Measurements from ENCODE around the gene COL15A1.

Gene COL15A1

DNA sequence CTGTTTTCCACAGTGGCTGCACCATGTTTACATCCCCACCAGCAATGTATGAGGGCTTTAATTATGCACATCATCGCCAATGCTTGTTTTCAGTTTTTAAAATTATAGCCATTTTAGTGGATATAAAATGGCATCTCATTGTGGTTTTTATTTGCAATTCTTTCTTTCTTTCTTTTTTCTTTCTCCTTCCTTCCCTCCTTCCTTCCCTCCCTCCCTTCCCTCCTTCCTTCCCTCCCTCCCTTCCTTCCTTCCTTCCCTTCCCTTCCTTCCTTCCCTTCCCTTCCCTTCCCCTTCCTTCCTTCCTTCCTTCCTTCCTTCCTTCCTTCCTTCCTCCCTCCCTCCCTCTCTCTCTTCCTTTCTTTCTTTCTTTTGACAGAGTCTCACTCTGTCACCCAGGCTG, 6.6 kb downstream of the COL15A1 start:
- no peak for DNase-seq

DNA sequence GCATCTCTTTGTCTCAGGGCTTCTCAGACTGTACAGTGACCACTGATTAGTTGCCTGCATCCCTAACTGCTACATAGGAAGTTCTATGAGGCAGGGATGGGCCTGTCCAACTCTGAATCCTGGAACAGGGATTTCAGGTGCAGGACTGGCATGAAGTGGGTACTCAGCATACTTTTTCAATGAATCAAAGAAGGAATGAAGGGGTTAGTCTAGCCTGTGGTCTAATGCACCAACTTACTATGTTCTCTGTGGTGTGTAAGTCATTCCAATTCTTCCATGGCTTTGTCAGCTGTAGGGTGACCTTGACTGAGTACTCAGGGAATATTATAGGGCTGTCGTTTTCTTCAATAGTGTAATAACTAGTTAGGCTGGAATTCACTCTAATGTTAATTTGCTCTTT, 8.3 kb downstream of the COL15A1 start:
- DNase-seq: no peak

DNA sequence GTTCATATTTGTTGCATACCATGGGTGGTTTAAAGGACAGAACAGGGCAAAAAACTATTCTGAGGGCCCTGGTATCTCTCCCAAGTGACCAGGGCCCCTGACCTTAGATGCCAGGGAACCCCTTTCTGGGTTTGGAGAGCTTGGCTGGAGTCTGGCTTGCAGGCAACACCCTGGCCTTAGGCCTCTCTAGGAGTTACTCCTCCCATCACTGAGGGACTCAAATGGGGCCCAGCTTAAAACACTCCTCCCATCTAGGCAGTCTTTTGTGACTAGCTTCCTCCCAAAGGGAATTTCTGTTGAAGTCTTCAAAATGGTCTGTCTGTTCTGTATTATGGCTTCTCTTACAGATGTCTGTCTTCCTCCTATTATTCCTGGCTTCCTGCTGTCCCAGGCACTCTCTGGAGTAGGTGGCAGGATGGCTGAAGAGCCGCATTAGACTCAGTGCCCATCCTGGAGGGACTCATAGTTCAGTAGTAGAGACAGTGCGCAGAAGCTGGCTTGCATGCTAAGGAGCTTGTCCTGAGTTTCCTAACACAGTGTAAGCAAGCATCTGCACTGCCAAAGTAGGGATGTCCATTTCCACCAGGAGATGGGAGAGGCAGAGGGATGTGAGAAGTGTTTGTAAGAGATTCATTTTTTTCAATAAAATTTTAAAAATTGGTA, 10.0 kb downstream of the COL15A1 start:
- no peak for DNase-seq

- no peak for DNase-seq
Observed at GRCh38 chr9:98954244-98954610, 10.5 kb downstream of the COL15A1 start.

DNA sequence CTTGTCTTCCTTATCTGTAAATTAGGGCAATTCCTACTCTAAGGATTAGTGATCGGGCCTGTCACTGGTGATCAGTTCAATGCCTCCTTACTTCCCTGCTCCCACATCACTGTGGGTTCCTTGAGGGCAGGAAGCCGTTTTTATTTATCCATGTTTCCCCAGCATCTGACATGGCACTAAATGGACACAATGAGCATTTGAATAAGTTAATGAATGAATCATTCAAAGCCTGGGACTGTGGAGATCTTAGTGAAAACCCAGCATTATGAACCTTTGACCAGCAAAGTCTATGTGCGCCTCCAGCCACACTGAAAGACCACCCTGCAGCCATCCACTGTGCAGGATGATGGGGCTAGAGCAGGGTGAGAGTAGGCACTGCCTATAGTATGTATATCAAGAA, 11.6 kb downstream of the COL15A1 start:
- DNase-seq: no peak

DNA sequence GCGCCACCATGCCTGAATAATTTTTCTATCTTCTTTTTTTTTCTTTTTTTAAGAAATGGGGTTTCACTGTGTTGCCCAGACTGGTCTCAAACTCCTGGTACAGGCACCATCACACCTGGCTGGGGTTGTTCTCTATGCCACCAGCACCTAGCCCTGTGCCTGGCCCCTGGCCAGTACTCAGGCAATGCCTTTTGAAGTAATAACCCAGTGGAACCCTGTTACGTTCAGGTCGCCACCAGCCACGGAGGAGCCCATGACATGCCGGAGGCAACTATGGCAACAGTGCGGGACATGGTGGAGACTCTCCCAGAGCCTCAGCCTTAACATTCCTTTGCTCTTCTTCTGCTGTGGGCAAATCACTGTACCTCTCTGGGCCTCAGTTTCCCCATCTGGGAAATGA, 14.1 kb downstream of the COL15A1 start:
- no peak for DNase-seq

GRCh38 chr9:98958271-98958984, 14.7 kb downstream of the COL15A1 start:
- no peak for DNase-seq

DNA sequence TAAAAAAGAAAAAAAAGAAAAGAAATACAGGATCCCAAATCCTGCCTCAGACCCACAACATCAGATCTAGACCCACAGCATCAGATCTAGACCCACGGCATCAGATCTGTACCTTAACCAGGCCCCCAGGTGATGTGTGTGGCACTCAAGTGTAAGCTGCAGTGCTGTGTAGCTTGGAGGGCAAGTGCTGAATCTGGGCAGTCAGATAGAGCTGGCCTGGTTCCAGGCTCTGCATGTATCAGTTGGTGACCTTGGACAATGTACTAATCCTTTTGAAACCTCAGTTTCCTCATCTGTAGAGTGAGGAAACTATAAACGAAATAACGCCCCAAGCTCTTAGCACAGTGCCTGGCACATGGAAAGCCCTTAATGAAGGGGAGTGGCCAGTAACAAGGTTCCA, 16.7 kb downstream of the COL15A1 start:
- no peak for DNase-seq

DNA sequence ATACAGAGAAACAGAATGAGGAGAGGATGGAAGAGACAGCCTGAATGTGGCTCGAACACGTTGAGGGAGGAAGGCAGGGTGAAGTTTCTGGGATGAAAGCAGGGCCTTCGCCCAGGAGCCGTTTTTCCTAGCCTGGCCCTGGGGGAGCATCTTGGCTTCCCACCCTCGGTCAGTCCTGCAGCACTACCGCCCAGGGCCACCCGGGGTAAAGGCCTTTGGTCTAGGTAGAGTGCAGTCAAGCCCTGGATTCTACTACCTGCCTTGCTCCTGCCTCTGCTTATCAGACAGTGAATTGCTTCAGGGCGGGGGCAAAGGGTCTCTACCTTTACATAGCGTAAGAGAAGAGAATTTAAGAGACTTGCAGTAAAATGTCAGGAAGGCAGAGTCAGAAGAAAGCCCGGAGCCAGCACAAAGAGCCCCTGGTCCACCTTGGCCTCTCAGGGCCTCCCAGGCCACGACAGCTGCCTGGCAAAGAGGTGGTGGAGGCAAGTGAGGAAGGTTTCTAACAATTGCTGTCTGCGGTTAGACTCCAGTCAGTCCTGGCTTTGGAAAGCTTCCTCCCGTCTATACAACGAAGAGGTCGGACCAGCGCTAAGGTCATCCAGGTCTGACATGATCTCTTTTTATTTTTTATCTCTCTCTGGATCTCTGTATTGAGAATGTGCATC, 17.9 kb downstream of the COL15A1 start:
- DNase-seq: no peak

DNA sequence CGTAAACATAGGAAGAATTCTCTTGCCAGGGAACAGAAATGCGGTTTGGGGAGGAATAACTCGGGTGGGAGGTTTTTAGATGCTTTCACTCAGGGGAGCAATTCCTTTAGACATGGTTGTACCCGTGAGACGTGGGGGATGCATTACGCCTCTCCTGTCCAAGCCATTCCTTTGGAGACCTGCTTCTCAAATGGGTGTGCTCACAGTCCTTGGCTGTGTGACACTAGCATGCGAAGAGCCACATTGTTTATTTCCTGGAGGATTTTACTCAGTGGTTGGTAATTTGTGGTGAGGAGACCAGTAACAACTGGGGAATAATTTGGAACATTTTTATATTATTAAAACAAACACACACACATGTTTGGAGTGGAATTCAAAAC, 18.5 kb downstream of the COL15A1 start:
- no peak for DNase-seq

DNA sequence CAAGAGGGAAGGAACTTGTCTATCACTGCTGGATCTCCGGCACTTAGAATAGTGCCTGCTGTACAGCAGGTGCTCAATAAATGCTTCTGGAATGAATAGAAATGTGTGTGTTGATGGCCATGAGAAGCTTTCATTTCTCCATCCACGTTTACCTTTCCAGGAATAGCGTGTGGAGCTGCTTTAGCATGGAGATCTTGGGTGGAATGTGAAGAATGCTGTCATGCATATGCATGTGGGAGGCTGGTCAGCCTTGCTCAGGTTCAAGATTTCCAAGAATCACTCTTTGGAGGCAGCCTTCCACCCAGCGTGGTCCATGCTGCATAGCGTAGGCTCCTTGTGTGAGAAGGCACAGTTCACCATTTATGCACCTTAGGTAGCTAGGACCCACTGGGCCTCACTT, 19.2 kb downstream of the COL15A1 start:
- no peak for DNase-seq

- no peak for DNase-seq
Observed at GRCh38 chr9:98964201-98964600, 20.5 kb downstream of the COL15A1 start.

- DNase-seq: no peak
Observed at GRCh38 chr9:98964911-98965336, 21.2 kb downstream of the COL15A1 start.

- no peak for DNase-seq
Observed at GRCh38 chr9:98966676-98967075, 23.0 kb downstream of the COL15A1 start.

DNA sequence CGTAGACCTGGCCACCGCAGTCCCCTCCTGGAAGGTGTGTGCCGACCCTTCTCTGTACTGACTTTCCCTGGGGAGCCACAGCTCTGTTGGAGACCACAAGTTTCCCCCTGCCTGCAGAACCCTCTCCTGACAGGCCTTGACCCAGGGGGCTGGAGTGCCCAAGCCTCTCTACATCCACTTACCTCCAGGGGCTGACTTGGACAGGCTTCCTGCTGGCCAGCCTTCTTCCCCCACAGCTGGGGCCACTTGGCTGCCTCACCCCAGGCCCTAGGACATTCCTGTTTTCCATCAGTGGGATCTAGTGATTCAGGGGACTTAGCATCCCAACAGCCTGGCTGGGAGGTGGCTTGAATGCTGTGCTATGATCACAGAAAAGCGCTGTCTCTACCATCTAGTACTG, 23.6 kb downstream of the COL15A1 start:
- no peak for DNase-seq

DNA sequence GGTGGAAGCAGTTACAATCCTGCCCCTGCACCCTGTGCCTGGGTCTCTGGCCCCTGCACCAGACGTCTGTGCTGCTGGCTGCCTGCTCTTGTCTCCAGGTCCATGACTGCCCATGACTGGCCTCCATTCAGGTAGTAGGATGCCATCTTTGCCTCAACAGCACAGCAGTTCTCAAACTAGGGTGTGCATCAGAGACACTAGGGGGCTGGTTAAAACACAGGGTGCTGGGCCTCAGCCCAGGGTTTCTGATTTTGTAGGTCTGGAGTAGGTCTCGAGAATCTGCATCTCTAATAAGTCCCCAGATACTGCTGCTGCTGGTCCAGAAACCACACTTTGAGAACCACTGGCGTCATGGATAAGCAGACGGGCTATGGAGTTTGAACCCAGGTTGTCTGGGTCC, 24.0 kb downstream of the COL15A1 start:
- no peak for DNase-seq

DNA sequence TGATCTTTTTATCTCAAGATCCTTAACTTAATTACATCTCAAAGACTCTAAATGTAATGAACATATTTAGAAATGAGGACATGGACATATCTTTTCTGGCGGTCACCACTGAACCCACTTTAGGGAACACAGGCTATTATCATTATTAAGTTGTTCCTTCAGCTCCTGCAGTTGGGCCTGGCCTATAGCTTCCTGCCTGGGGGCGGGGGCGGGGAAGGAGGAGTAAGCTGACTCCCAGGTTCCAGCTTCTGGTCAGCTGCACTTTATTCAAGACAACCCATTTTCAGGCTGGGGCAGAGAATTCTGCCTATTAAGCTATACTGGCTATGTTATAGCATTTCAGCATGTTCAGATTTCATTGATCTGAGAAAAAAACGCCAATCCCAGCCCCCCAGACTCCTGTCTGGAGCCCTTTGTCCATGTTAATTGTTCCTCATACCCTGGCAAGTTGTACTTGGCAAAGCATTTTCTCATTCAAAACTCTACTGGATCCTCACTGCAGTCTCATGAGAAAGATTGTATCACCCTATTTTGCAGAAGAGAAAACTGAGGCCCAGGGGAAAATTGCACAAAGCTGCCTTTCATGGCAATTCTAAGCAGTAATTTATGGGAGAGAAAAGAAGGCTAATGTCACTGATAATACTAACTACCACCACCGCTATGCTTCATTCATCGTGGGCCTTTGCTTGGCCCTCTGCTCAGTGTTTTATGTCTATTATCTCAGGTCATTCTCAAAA, 25.1 kb downstream of the COL15A1 start:
- no peak for DNase-seq

DNA sequence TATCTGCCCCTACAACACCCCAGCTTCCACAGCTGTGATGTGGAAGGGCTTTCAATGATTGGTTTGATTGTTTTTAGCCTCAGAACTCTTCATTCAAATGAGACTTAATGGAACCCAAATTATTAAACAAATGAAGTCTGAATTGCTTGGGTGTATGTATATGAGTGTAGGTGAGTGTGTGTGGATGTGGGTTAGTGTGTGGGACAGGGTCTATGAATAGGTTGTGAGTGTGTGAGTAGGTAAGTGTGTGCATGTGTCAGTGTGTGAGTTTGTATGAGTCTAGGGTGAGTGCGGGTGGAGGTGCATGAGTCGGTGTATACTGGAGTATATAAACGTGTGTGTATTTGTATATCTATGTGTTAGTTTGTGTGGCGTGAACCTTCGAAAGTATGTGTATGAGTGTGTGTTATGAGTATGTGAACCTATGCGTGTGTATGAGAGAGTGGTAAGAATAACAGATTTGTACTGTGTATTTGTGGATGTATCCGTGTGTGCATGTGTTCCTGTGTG, 26.9 kb downstream of the COL15A1 start:
- no peak for DNase-seq

- no peak for DNase-seq
Observed at GRCh38 chr9:98971168-98971914, 27.6 kb downstream of the COL15A1 start.

DNA sequence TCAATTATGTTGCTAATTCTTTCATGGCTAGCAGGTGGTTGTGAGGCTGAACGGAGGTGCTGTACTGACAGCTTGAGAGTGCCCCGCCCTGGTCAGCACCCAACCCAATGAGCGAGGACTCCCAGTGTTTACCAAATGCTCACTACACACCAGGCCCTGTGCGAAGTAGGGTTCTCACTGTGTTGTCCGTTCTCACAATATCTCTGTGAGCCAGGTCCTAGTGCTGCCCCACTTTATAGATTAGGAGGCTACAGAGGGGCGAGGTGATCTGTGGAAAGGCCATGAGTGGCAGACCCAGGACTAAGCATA, 28.2 kb downstream of the COL15A1 start:
- no peak for DNase-seq

- no peak for DNase-seq
Observed at GRCh38 chr9:98972716-98973115, 29.0 kb downstream of the COL15A1 start.

DNA sequence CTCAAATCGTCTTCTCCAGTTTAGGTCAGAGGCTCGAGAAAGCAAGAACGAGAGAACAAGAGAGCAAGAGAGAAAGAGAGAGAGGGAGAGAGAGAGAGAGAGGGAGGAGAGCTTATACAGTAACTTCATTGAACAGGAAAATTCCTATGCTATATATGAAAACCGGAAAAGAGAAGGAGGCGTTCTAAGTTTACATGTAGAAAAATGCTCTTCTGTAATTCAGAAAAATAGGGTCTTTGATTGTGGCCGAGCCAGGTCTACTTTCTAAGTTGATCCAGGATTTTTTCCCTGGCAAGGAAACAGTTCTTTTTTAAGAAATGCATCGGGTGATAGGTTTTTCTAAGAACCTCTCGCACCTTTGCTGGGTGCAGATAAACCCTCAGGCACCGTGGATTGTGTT, 29.5 kb downstream of the COL15A1 start:
- DNase-seq: no peak

- no peak for DNase-seq
Observed at GRCh38 chr9:98973576-98973975, 29.9 kb downstream of the COL15A1 start.

Data from stimulated activated CD4-positive, alpha-beta T cell treated with anti-CD3 and anti-CD28 coated beads, Interleukin-1b, Interleukin-23, amount 100 ng/mL, for 48 hours (primary cell).